GM19468 (cell line): ENCODE measurements around the gene IGF2BP3.

Experiments used
- ATAC-seq: cut with Tn5 transposase; IDR thresholded peaks from one replicate; pipeline ENCODE4 v1.9.1; 2021; ENCODE audit warnings: mild to moderate bottlenecking, moderate library complexity, moderate number of reproducible peaks; ENCODE audit not compliant: unreplicated experiment; ENCODE audit errors: extremely low read depth

IGF2BP3 gene

DNA sequence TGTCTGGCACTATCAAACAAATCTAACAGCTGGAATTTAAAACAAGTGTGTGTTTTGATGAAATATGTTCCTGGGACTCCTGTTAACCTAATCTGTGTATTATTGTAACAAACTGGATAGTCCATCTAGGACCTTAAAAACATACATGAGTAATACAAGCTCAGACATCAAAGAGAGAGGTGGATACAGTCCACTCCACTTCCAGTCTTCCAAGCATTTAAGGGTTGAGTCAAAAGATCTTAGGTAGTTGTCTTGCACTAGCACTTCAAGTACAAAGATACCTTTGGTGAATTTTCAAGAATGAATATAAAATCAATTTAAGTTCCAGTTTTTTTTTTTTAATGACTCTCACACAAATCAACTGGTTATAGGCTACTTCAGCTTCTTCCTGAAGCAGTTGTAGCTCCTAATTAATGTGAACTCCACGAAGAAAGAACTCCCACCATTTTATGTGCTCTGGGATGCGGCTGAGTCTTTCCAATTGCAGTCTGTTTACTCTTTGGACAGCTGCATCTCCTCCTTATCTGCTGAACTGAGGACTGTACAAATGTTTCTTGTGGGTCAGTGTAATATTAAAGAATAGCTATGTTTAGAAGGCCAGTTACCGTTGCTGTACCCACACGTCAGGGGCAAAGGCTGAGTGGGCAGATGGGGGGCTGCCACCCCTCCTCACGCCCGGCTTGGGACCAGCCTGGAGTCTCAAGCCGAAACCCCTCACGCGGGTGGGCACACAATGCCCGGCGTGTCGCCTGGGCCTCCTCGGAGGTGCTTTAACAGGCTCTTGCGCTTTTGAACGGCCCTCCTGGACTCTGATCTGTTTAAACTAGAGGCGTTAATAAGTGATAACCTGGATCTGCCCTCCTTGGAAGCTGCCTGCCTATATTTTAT lies 2.9 kb upstream of the IGF2BP3 start:
- ATAC-seq = no peak

DNA sequence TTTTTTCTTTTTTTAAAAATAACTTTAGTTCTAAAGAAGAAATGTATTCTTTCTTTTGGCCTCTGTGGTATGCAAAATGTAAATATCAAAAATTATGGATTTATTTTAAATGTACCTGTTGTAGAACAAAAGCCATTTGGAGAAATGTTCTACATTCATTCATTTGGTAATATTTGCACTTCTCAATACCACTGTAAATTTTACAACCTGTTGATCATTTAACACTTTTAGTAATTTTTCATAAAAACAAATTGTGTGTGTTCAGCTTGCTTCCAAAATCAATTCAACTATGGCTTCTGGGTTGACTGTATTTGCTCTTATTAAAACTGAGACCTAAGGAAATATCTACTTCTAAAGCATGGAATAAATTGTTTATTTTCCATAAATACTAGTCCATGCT lies 2.3 kb upstream of the IGF2BP3 start:
- no peak for ATAC-seq

DNA sequence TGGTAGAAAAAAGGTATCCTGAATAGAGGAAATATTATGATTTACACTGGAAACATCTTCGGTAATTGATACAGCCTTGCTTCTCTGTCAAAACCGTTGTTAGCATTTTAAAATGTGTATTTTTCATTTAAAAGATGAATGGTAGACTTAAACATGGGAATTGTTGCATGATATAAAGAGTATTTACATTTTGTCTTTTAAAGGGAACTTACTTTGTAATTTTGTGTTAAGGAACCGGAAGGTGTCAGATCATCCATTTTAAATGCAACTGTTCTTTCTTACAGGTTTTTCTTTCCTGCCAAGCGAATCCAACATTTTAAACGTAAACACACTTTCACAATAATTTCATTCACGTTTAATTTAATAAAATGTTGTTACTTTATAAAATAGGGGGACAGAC lies 1.8 kb upstream of the IGF2BP3 start:
- ATAC-seq = no peak

DNA sequence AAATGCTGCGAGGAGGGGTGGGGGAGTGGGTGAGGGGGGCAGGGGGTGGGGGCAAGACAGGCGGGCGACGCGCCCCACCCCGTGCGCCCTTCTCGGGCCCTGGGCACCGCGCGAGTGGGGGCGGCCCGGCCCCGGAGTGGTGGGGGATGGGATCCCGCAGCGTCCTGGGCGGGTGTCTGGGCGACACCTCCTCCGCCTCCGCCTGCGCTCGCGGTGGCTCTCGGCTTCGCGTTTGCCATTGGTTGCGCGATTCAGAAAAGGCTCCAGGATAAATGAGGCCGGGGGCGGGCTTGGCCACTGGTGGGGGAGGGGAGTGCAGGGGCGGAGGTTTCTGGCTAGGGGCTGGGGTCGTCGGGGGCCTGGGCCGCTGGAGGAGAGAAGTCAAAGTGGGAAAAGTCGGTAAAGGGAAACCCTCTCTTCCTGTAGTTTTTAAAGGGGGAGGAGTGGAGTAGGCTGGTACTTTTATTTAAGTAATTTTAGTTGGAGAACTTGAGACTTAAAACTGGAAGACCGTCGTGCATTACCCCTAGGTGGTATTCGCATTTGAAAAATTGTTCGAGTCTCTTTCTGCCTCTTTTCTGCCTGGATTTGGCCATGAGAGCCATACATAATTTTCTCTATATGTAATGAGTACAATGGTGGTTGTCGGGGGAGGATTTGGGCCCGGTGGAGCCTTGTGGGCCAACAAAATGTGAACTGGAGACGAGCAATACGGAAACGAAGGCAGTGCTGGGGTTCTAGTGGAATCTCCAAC lies 992 bp upstream of the IGF2BP3 start:
- no peak for ATAC-seq

DNA sequence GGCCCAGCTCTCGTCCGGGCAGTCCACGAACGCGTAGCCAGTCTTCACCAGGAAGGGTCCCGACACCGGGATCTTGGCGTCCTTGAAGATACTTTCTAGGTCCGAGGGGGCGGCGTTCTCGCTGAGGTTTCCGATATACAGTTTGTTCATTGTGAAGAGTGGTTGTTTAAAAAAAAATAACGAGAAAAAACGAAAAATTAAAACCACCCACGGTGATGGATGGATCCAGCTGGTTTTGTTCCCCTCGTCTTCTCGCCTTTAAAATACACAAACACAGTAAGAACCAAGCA lies 385 bp downstream of the IGF2BP3 start:
- ATAC-seq = no peak

DNA sequence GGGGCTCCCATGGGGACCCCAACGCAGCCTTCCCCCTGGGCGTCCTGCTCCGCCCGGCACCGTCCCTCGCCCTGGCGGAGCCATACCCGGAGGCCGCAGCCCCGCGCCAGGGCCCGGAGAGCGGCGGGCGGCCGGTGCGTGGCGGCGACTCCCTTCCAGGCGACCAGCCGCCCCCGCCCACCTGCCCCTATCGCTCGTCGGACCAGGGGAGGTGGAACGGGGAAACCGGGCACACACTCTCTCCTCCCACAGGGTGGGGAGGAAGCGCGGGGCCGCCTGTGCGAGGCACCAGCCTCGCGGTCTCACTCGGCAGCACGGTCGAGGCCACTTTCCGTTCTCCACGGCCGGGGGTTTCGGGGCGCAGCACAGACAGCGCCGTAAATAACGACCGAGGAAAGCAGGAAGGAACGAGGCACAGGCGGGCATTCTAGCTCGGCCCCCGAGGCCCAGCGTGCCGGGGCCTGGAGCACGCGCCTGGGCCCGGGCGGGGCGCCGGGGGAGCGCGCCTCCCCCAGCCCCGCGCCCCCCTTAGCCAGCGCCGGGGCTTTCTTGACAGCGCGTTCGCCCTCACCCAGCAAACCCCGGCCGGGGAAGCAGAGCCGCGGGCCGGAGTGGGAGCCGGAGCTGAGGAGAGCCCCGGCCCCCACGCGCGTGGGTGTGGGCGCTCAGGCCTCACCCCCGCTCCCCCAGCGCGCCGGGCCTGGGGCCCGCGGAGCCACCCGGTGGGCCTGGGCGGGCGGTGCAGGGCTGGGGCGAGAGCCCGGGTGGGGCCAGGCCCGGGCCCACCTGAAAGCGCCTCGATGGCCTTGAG lies 936 bp downstream of the IGF2BP3 start:
- ATAC-seq = no peak

DNA sequence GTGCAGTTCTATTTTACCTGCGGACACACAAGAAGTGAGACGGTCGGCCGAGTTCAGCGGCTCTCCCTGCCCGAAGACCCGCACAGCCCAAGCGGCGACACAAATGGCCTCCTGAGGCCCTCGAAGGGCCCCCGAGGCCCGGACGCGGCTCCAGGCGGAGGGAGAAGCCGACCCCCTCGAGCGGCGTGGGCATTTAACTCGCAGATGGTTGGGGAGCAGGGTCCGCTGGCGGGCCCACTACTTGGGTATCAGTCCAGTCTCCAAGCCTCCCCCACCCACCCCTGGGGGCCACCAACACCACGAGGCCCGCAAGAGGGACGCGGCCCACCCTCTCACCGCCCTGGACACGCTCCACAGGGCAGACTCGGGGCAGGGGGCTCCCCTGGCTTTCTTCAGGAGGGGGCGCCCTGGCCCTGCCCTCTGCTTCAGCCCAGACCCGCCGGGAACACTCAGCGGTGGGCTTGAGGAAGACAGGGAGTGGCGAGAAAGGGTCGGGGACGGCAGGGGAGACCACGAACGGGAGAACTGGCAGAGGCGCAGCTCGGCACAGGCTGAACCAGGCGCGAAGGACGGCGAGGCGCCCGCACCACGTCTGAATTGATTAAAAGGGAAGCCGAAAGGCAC lies 1.7 kb downstream of the IGF2BP3 start:
- ATAC-seq = no peak

DNA sequence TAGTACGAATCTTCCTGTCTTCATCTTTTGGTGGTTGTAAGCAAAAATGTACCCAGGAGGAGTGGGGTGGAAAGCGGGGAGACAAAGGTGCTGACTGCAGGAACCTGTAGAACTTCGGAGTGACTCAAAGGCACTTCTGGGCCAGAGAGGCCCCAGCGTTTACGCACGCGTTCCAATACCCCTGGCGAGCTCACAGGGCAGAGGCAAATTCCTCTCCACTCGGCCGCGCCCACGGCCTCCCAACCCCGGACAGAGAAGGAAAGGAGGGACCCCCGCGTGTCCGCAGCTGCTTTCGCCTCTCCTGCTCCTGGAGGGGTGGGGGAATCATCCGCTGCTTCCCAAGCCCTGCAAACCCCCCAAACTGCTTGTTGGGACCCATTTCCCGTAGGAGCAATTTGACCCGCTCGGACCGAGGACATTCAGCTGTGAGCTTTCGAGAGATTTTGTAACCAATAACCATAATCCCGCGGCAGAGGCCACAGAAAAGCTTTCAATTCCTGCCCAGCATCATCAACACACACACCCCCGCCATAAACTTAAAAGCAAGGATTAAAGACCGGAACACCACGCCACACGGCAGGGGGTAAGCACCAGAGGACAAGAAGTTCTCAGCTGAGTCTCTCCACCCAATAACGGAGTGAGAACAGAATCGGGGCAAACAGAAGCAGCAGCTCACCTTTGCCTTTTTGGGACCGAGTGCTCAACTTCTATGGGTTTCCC lies 2.3 kb downstream of the IGF2BP3 start:
- ATAC-seq = no peak

DNA sequence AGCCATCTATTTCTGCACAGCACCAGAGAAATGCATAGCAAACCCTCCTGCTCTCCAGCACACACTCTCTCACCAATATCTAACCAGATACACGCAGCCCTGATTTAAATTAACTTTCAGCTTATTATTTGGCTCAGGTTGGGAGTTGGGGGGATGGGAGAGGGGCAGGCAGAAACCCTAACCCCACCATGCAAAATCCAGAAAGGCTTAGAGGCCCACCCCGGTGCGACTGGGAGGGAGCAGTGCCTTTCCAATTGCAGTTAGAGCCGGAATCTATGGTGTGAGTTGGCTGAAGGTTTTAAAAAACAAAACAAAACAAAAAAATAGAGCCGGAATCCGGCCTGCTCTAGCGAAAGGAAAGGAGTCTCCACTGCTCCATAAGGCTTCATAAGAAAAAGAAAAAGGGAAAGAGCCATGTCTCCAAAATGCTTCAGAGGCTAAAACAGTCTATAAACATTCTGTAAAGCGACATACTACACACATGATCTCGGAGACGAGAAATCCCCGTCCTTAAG lies 2.9 kb downstream of the IGF2BP3 start:
- ATAC-seq = no peak

DNA sequence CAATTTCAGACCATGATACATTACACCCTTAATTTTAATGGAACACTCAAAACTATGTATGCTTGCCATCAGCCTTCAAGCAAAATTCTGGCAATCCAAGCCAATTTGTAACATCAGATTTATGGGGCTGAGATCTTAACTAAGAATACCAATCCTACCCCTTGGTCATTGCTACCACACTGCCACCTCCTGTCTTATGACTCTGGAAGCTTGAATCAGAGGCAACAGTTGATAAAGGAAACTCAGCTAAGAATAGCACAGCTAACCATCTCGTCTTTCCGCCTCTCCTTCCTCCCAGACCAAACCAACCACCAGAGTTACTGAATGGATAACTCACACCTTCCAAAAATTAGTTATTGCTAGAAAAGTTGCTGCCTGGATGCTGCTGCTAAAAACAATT lies 7.4 kb downstream of the IGF2BP3 start:
- no peak for ATAC-seq

DNA sequence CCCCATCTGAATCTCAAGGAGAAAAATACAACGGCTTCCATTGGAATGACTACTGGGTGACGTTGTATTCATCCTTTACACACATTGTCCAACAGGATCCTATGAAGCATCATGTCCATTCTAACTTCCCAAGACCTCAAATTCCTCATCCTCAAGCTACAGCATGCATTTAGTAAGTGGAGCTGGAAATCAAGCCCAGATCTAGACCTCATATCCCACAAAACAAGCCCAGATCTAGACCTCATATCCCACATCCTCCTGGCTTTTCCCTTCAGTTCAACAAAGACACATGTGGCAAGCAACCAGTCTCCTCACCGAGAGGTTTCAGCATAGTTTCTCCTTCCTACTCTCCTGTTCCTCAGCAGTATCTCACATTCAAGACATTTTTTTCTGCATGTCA lies 12.2 kb downstream of the IGF2BP3 start:
- ATAC-seq = no peak

DNA sequence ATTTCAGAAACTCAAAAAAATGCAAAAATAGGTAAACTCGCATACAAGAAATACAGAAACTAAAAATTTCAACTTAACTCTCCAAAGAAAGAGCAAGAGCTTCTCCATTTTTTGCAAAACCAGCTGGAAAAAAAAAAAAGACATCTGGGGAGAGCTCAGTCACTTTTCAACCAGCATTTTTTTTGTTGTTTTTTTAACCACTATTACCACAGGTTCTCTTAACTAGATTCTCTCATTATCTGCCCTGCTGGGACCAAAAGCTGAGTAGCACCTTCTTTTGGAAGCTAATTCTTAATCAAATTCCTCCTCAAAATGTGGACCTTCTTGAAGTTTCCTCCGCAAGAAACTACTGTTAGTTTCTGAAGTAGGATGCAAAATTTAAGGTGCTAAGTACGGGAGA lies 14.2 kb downstream of the IGF2BP3 start:
- no peak for ATAC-seq

DNA sequence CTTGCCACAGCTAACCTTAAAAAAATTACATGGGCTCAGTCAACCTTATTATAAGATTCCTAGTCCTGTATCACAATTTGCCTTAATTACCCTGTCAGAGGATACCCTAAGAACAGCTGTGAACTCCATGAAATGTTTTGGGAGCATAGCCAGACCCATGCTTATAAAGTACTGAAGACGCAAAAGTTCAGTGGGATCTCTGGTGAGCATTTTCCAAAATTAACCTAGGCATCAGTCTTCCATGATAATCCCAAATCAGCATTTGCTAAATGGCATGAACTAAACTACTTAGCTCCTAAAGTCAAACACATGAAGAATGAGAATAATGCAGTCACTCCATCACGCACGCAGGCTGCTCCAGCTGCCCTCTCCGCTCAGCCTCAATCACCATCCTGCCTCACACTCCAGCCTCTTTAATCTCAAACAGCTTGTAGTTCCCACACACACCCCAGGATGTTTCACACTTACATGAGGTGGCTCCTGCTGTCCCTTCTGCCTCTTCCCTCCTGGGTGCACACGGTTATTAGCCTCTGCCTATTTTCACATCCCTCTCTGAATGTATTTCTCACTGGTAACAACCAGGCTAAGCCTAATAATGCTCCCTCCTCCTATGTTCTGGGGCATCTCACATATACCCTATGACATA lies 15.3 kb downstream of the IGF2BP3 start:
- no peak for ATAC-seq

DNA sequence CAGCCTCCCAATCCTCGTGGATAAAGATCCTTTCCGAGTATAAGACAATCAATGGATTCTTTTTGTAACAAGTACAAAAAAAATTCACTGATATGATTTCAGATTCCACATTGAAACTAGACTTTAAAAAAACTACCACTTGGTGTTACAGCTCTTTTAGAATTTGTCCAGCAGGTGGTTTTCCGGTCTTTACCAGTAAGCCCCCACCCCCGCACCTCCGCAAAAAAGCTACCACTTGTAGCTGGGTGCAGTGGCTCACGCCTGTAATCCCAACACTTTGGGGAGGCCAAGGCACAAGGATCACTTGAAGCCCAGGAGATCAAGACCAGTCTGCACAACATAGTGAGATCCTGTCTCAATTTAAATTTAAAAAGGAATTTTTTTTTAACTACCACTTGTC lies 19.8 kb downstream of the IGF2BP3 start:
- no peak for ATAC-seq

DNA sequence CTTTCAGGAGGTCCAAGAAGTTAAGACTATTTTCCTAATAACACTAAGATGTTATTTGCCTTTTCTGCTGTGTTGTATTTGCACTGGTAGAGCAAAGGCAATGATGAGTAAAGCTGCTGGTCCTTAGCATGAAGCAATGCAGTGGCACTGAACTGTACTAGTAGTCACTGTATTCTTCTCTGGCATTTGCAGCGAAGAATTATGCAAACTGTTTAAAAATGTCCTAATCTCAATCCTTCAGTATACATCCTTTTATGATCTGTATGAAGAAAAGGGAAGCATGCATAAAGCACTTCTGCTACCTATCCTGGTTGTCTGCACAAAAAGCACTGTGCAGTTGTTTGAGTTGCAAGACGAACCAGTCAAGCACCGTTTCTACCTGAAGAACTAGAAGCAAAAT lies 20.4 kb downstream of the IGF2BP3 start:
- ATAC-seq = no peak

DNA sequence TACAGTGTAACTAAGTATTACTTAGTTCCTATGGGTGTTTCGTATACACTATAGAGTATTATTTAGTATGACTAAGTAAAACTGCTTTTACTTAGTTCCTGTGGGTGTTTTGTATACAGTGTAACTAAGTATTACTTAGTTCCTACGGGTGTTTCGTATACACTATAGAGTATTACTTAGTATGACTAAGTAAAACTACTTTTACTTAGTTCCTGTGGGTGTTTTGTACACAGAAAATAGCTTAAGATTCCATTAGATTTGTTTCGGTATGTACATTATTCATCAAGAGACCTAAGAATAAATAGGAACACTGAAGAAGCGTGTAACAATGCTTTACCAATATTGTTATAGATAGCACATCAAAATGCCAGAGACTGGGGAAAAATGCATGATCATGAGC lies 25.0 kb downstream of the IGF2BP3 start:
- ATAC-seq = no peak

DNA sequence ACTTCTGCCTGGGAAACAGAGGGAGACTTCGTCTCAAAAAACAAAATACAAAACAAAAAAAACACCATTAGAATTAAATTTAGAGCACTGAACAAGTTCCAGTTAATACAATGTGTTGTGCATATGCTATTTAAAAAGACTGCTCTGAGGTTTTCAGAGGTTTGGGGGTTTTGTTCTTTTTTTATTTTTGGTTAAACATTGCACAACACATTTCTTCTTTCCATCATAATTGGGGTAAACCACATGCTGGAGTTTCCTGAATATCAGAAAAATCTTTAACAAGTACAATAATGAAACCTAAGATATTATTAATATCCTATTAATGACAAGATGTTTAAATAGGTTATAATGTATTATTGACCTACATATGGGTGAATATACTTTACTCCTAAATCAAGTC lies 26.3 kb downstream of the IGF2BP3 start:
- ATAC-seq = no peak

DNA sequence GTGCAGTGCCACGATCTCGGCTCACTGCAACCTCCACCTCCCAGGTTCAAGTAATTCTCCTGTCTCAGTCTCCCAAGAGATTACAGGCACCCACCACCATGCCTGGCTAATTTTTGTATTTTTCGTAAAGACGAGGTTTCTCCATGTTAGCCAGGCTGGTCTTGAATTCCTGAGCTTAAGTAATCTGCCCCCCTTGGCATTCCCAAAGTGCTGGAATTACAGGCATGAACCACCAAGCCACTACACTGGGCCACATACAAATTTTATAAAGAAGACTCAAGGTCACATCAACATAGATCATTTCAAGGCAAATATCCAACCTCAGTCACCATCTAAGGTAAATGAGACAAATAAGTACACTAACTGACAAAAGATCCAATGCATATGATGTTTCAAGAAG lies 32.1 kb downstream of the IGF2BP3 start:
- no peak for ATAC-seq
